Stomach (tissue), 4 donors: ENCODE measurements around the gene NLRC5.

Experiments
- EP300 ChIP-seq: sonication (generic); formaldehyde crosslinking; IDR thresholded peaks from one replicate; pipeline ENCODE4 v1.6.1; 2017; ENCODE audit warnings: antibody characterized with exemption
- POLR2A ChIP-seq, 4 donors: fragments of 450-650 bp; IDR thresholded peaks; one replicate each; pipeline ENCODE4 v1.6.1; 2016; ENCODE audit warnings: antibody characterized with exemption in 4 of 4, control low read depth in 2 of 4, mild to moderate bottlenecking in 1 of 4, moderate library complexity in 1 of 4
- POLR2AphosphoS5 ChIP-seq, 3 donors: sonication (generic); formaldehyde crosslinking; IDR thresholded peaks; one replicate each; pipeline ENCODE4 v1.6.1; 2016; ENCODE audit warnings: antibody characterized with exemption in 3 of 3
- TF ChIP-seq, protein P1 (sequence below), 7 experiments: fragments of 450-650 bp in 4 of 7; fragments of 200-600 bp in 3 of 7; sonication (generic) in 3 of 7; IDR thresholded peaks; one replicate each; pipeline ENCODE4 v1.5.1; 2016 to 2019; ENCODE audit warnings: antibody characterized with exemption in 7 of 7, control low read depth in 2 of 7, mild to moderate bottlenecking in 1 of 7

DNA sequence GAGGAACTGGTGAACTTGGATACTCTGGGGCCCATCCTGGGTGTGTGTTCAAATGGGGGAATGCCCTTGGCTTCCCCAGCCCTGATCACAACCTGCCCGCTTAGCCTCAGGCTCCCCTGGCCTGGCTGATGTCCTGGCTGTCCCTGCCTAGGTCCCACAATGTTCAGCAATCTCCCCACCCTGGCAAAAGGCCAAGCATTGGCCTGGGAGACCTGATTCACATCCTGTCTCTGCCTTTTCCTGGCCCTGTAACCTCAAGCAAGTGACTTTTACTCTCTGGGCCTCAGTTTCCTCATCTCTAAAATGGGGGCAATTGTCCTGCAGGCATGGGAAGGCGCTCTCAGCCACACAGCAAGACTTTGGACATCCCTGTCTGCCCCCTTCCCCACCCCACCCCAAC, 117.4 kb downstream of the NLRC5 start:
- no peak for TF ChIP-seq EP300
- TF ChIP-seq, protein P1, sequence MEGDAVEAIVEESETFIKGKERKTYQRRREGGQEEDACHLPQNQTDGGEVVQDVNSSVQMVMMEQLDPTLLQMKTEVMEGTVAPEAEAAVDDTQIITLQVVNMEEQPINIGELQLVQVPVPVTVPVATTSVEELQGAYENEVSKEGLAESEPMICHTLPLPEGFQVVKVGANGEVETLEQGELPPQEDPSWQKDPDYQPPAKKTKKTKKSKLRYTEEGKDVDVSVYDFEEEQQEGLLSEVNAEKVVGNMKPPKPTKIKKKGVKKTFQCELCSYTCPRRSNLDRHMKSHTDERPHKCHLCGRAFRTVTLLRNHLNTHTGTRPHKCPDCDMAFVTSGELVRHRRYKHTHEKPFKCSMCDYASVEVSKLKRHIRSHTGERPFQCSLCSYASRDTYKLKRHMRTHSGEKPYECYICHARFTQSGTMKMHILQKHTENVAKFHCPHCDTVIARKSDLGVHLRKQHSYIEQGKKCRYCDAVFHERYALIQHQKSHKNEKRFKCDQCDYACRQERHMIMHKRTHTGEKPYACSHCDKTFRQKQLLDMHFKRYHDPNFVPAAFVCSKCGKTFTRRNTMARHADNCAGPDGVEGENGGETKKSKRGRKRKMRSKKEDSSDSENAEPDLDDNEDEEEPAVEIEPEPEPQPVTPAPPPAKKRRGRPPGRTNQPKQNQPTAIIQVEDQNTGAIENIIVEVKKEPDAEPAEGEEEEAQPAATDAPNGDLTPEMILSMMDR (IDR thresholded peaks at IDR 0.05) = no peak
- no peak for TF ChIP-seq POLR2A (IDR thresholded peaks at IDR 0.05)
- no peak for TF ChIP-seq POLR2AphosphoS5 (IDR thresholded peaks at IDR 0.05)
